Mesenchymal stem cell (in vitro differentiated cells and primary cell): ENCODE results near the gene PCDHB1.

ENCODE experiments used
- DNase-seq: peaks from one replicate; pipeline ENCODE4 v3.0.0-alpha.2; 2013
- H2AFZ ChIP-seq: one replicate; pipeline ENCODE4 v1.6.1; 2013; ENCODE audit warnings: low read depth, mild to moderate bottlenecking, control low read depth, inconsistent platforms, low read length, moderate library complexity
- H2AK5ac ChIP-seq: 2 replicates; pipeline ENCODE4 v1.6.1; 2013; ENCODE audit warnings: low read length, moderate library complexity, mild to moderate bottlenecking, inconsistent platforms; ENCODE audit not compliant: severe bottlenecking
- H2BK120ac ChIP-seq: one replicate; pipeline ENCODE4 v1.6.1; 2013; ENCODE audit warnings: low read depth, mild to moderate bottlenecking, inconsistent platforms, low read length, moderate library complexity
- H2BK12ac ChIP-seq, 2 experiments: one replicate each; pipeline ENCODE4 v1.6.1; 2013; ENCODE audit warnings: inconsistent platforms in 2 of 2, low read length in 2 of 2, mild to moderate bottlenecking in 2 of 2, moderate library complexity in 2 of 2, control low read depth in 1 of 2
- H2BK15ac ChIP-seq: one replicate; pipeline ENCODE4 v1.6.1; 2013; ENCODE audit warnings: mild to moderate bottlenecking, low read depth, inconsistent platforms; ENCODE audit not compliant: poor library complexity, severe bottlenecking
- H2BK5ac ChIP-seq: 2 replicates; pipeline ENCODE4 v1.6.1; 2013; ENCODE audit warnings: low read depth, mild to moderate bottlenecking, low read length, control low read depth, inconsistent platforms; ENCODE audit not compliant: poor library complexity, severe bottlenecking
- H3K14ac ChIP-seq, 2 experiments: one replicate each; pipeline ENCODE4 v1.6.1; 2013; ENCODE audit warnings: inconsistent platforms in 2 of 2, low read length in 2 of 2, control low read depth in 1 of 2, mild to moderate bottlenecking in 1 of 2, moderate library complexity in 1 of 2
- H3K18ac ChIP-seq, 2 experiments: one replicate each; pipeline ENCODE4 v1.6.1; 2013; ENCODE audit warnings: inconsistent platforms in 2 of 2, low read length in 2 of 2, control low read depth in 1 of 2, low read depth in 1 of 2, mild to moderate bottlenecking in 1 of 2
- H3K23ac ChIP-seq, 2 experiments: one replicate each; pipeline ENCODE4 v1.6.1; 2013; ENCODE audit warnings: inconsistent platforms in 2 of 2, low read length in 2 of 2, mild to moderate bottlenecking in 2 of 2, moderate library complexity in 2 of 2, control low read depth in 1 of 2
- H3K27ac ChIP-seq: 2 replicates; pipeline ENCODE4 v1.5.1; 2013; ENCODE audit warnings: mild to moderate bottlenecking, moderate library complexity, low read length, control low read depth, inconsistent platforms; ENCODE audit not compliant: poor library complexity, severe bottlenecking
- H3K27me3 ChIP-seq, 2 experiments: 2 replicates each; pipeline versions ENCODE4 v1.6.1 to v1.7.0; 2013; ENCODE audit warnings: low read length in 2 of 2, mild to moderate bottlenecking in 2 of 2, moderate library complexity in 2 of 2, control low read depth in 1 of 2, inconsistent platforms in 1 of 2; ENCODE audit not compliant: control insufficient read depth in 1 of 2, insufficient read depth in 1 of 2
- H3K36me3 ChIP-seq, 2 experiments: 2 replicates each; pipeline versions ENCODE4 v1.6.1 to v1.7.0; 2013; ENCODE audit warnings: low read length in 2 of 2, control low read depth in 1 of 2, inconsistent platforms in 1 of 2, low read depth in 1 of 2, mild to moderate bottlenecking in 1 of 2; ENCODE audit not compliant: insufficient read depth in 2 of 2, control insufficient read depth in 1 of 2
- H3K4ac ChIP-seq, 2 experiments: one replicate each; pipeline ENCODE4 v1.6.1; 2013; ENCODE audit warnings: inconsistent platforms in 2 of 2, low read length in 2 of 2, mild to moderate bottlenecking in 2 of 2, moderate library complexity in 2 of 2, control low read depth in 1 of 2, low read depth in 1 of 2
- H3K4me1 ChIP-seq: 2 replicates; pipeline ENCODE4 v1.6.1; 2013; ENCODE audit warnings: low read depth, low read length, control low read depth; ENCODE audit not compliant: control insufficient read depth, insufficient read depth
- H3K4me2 ChIP-seq: 2 replicates; pipeline ENCODE4 v1.6.1; 2013; ENCODE audit warnings: low read length, mild to moderate bottlenecking, inconsistent platforms; ENCODE audit not compliant: poor library complexity, severe bottlenecking
- H3K4me3 ChIP-seq, 2 experiments: 2 replicates each; pipeline versions ENCODE4 v1.5.1 to v1.7.0; 2013; ENCODE audit warnings: low read length in 2 of 2, mild to moderate bottlenecking in 2 of 2, control low read depth in 1 of 2, low read depth in 1 of 2; ENCODE audit not compliant: insufficient read depth in 1 of 2
- H3K79me1 ChIP-seq: replicated peaks from 2 replicates; pipeline ENCODE4 v1.6.1; 2013; ENCODE audit warnings: mild to moderate bottlenecking, control low read depth, low read length, inconsistent platforms; ENCODE audit not compliant: poor library complexity, severe bottlenecking
- H3K9ac ChIP-seq: 2 replicates; pipeline ENCODE4 v1.7.0; 2013; ENCODE audit warnings: mild to moderate bottlenecking, low read length, moderate library complexity
- H3K9me3 ChIP-seq: 2 replicates; pipeline ENCODE4 v1.7.0; 2013; ENCODE audit warnings: mild to moderate bottlenecking, low read length; ENCODE audit not compliant: control insufficient read depth
- H4K8ac ChIP-seq: one replicate; pipeline ENCODE4 v1.6.1; 2013; ENCODE audit warnings: inconsistent platforms, mild to moderate bottlenecking, low read length, moderate library complexity
- H4K91ac ChIP-seq: one replicate; pipeline ENCODE4 v1.6.1; 2013; ENCODE audit warnings: mild to moderate bottlenecking, low read length, inconsistent platforms
- WGBS: methylation state at CpG from one replicate; pipeline ENCODE4 v1.1.7; 2013; ENCODE audit warnings: mixed read lengths; 5-methylcytosine and 5-hydroxymethylcytosine counted together

Gene PCDHB1

GRCh38 chr5:141002605-141002965, 48.6 kb upstream of the PCDHB1 start:
- H3K79me1 ChIP-seq: peaks cover 2% of the 10 kb centered on the region
- H2BK15ac ChIP-seq: no peak overlapping the region
- H3K36me3 ChIP-seq: no peaks in the 10 kb centered on the region
- no peak overlapping the region for H2AFZ ChIP-seq
- no peak overlapping the region for H3K9ac ChIP-seq
- H3K4me3 ChIP-seq: no peak overlapping the region
- DNase-seq: no peak
- H3K4me1 ChIP-seq: peaks cover 4% of the 10 kb centered on the region
- 81% methylated on average over 3 of the region's 3 CpGs for WGBS
- peaks cover 0 to 5% of the 10 kb centered on the region in 2 experiments for H3K27me3 ChIP-seq
- no peak overlapping the region for H4K91ac ChIP-seq
- H2BK5ac ChIP-seq: no peak overlapping the region
- no peak overlapping the region for H2BK12ac ChIP-seq
- no peak overlapping the region for H3K27ac ChIP-seq
- H3K18ac ChIP-seq: no peak overlapping the region
- H3K14ac ChIP-seq: no peak overlapping the region
- H3K4ac ChIP-seq: no peak overlapping the region
- H3K23ac ChIP-seq: no peak overlapping the region
- H3K4me2 ChIP-seq: no peak overlapping the region
- no peak overlapping the region for H2BK120ac ChIP-seq
- no peak overlapping the region for H2AK5ac ChIP-seq
- H3K9me3 ChIP-seq: no peaks in the 10 kb centered on the region
- H4K8ac ChIP-seq: no peak overlapping the region

- WGBS: 98% methylated on average over 3 of the region's 3 CpGs
- no peak overlapping the region for H3K23ac ChIP-seq
Observed at GRCh38 chr5:141003031-141003430, 48.1 kb upstream of the PCDHB1 start.

GRCh38 chr5:141003791-141004611, 47.2 kb upstream of the PCDHB1 start:
- no peak overlapping the region for H4K91ac ChIP-seq
- no peak overlapping the region for H3K27ac ChIP-seq
- H2AK5ac ChIP-seq: no peak overlapping the region
- 31% methylated on average over 3 of the region's 4 CpGs for WGBS
- H3K27me3 ChIP-seq: peaks cover 0 to 5% of the 10 kb centered on the region in 2 experiments
- peaks cover 3% of the 10 kb centered on the region for H3K9me3 ChIP-seq
- no peak overlapping the region for H2BK12ac ChIP-seq
- H3K18ac ChIP-seq: no peak overlapping the region
- H3K36me3 ChIP-seq: no peaks in the 10 kb centered on the region
- no peak overlapping the region for H3K4me3 ChIP-seq
- H2AFZ ChIP-seq: no peak overlapping the region
- no peak overlapping the region for H2BK120ac ChIP-seq
- H3K14ac ChIP-seq: no peak overlapping the region
- no peak overlapping the region for H2BK15ac ChIP-seq
- peaks cover 4% of the 10 kb centered on the region for H3K4me1 ChIP-seq
- no peak overlapping the region for H3K4me2 ChIP-seq
- peaks cover 2% of the 10 kb centered on the region for H3K79me1 ChIP-seq
- H3K23ac ChIP-seq: no peak overlapping the region
- no peak overlapping the region for H4K8ac ChIP-seq
- H3K9ac ChIP-seq: no peak overlapping the region
- DNase-seq: peak; percentile 47
- no peak overlapping the region for H3K4ac ChIP-seq
- H2BK5ac ChIP-seq: no peak overlapping the region

More at GRCh38 chr5:141003031-141003430, 48.1 kb upstream of the PCDHB1 start:
- Histone ChIP-seq H2BK5ac (no peak overlapping the region), H3K4me3 (no peak overlapping the region), H3K9me3 (no peaks in the 10 kb centered on the region), H3K36me3 (no peaks in the 10 kb centered on the region), H2AK5ac (no peak overlapping the region), H3K4ac (no peak overlapping the region), H3K18ac (no peak overlapping the region), H3K4me1 (peaks cover 4% of the 10 kb centered on the region), H3K27me3 (peaks cover 0 to 5% of the 10 kb centered on the region in 2 experiments), H2BK15ac (no peak overlapping the region), H2AFZ (no peak overlapping the region), H2BK12ac (no peak overlapping the region), H4K91ac (no peak overlapping the region), H3K9ac (no peak overlapping the region), H3K14ac (no peak overlapping the region), H3K27ac (no peak overlapping the region), H3K79me1 (peaks cover 2% of the 10 kb centered on the region), H3K4me2 (no peak overlapping the region), H2BK120ac (no peak overlapping the region), H4K8ac (no peak overlapping the region)
- DNase-seq: no peak

GRCh38 chr5:141007791-141008190, 43.4 kb upstream of the PCDHB1 start:
- no peak overlapping the region for H3K18ac ChIP-seq
- H4K91ac ChIP-seq: no peak overlapping the region
- no peaks in the 10 kb centered on the region for H3K36me3 ChIP-seq
- H3K4ac ChIP-seq: no peak overlapping the region
- no peak overlapping the region for H3K4me3 ChIP-seq
- DNase-seq: no peak
- peaks cover 4% of the 10 kb centered on the region for H3K4me1 ChIP-seq
- no peak overlapping the region for H3K4me2 ChIP-seq
- no peak overlapping the region for H3K14ac ChIP-seq
- no peaks in the 10 kb centered on the region for H3K27me3 ChIP-seq
- no peak overlapping the region for H4K8ac ChIP-seq
- H3K9ac ChIP-seq: no peak overlapping the region
- peaks cover 4% of the 10 kb centered on the region for H3K9me3 ChIP-seq
- no peak overlapping the region for H3K27ac ChIP-seq
- H3K79me1 ChIP-seq: no peaks in the 10 kb centered on the region
- H2BK5ac ChIP-seq: no peak overlapping the region
- H2AK5ac ChIP-seq: no peak overlapping the region
- no peak overlapping the region for H2AFZ ChIP-seq
- H3K23ac ChIP-seq: no peak overlapping the region
- H2BK120ac ChIP-seq: no peak overlapping the region
- no peak overlapping the region for H2BK12ac ChIP-seq
- H2BK15ac ChIP-seq: no peak overlapping the region
